Medulla oblongata (tissue), 1 donor: Measurements from ENCODE around the gene DCUN1D1.

Experiments used
- DNase-seq: peaks from one replicate; pipeline ENCODE4 v3.0.0-alpha.2; 2015; ENCODE audit errors: extremely low spot score

DCUN1D1 gene

GRCh38 chr3:182972387-182972786, 8.0 kb downstream of the DCUN1D1 start:
- no peak for DNase-seq

GRCh38 chr3:182971637-182972036, 8.7 kb downstream of the DCUN1D1 start:
- no peak for DNase-seq

GRCh38 chr3:182970811-182971418, 9.4 kb downstream of the DCUN1D1 start:
- no peak for DNase-seq

- no peak for DNase-seq
These were observed 10.5 kb downstream of the DCUN1D1 start for GRCh38 chr3:182969853-182970252.

- no peak for DNase-seq
These were observed 11.1 kb downstream of the DCUN1D1 start for GRCh38 chr3:182969277-182969676.

GRCh38 chr3:182967218-182968204, 12.8 kb downstream of the DCUN1D1 start:
- DNase-seq, result no peak

GRCh38 chr3:182965861-182966366, 14.4 kb downstream of the DCUN1D1 start:
- no peak for DNase-seq

- DNase-seq, result no peak
These were observed 16.2 kb downstream of the DCUN1D1 start for GRCh38 chr3:182964179-182964578.

GRCh38 chr3:182962166-182962565, 18.2 kb downstream of the DCUN1D1 start:
- DNase-seq, result peak; percentile 77

GRCh38 chr3:182959474-182960350, 20.6 kb downstream of the DCUN1D1 start:
- DNase-seq, result peak; percentile 31

GRCh38 chr3:182957676-182958266, 22.6 kb downstream of the DCUN1D1 start:
- DNase-seq, result no peak

GRCh38 chr3:182957226-182957625, 23.1 kb downstream of the DCUN1D1 start:
- no peak for DNase-seq

- no peak for DNase-seq
These were observed 25.6 kb downstream of the DCUN1D1 start for GRCh38 chr3:182954553-182955235.

- no peak for DNase-seq
These were observed 30.6 kb downstream of the DCUN1D1 start for GRCh38 chr3:182949688-182950087.

GRCh38 chr3:182948305-182948704, 32.0 kb downstream of the DCUN1D1 start:
- DNase-seq, result no peak

- no peak for DNase-seq
These were observed 32.5 kb downstream of the DCUN1D1 start for GRCh38 chr3:182947888-182948287.

- DNase-seq, result no peak
These were observed 38.6 kb downstream of the DCUN1D1 start for GRCh38 chr3:182941719-182942118.

GRCh38 chr3:182940266-182940808, 40.0 kb downstream of the DCUN1D1 start:
- no peak for DNase-seq

- DNase-seq, result no peak
These were observed 42.9 kb downstream of the DCUN1D1 start for GRCh38 chr3:182937293-182938051.

- no peak for DNase-seq
These were observed 43.4 kb downstream of the DCUN1D1 start for GRCh38 chr3:182936918-182937285.
